Nephron progenitor cell (in vitro differentiated cells): ENCODE data around the gene TSC22D3.

Experiments
- DNase-seq: peaks from one replicate; pipeline ENCODE4 v3.0.0; 2021
- H3K27ac Mint-ChIP-seq: 2 replicates; pipeline ENCODE4 v1.8.0; 2021; ENCODE audit warnings: mild to moderate bottlenecking, moderate library complexity, mixed read lengths
- H3K27me3 Mint-ChIP-seq: 2 replicates; pipeline ENCODE4 v1.8.0; 2021; ENCODE audit warnings: mild to moderate bottlenecking, low read depth, mixed read lengths; ENCODE audit not compliant: poor library complexity
- H3K36me3 Mint-ChIP-seq: 2 replicates; pipeline ENCODE4 v1.8.0; 2021; ENCODE audit warnings: low read depth, mixed read lengths
- H3K4me1 Mint-ChIP-seq: 2 replicates; pipeline ENCODE4 v1.8.0; 2021; ENCODE audit warnings: mixed read lengths
- H3K4me3 Mint-ChIP-seq: 2 replicates; pipeline ENCODE4 v1.8.0; 2021; ENCODE audit warnings: mild to moderate bottlenecking, moderate library complexity, mixed read lengths
- H3K9me3 Mint-ChIP-seq: 2 replicates; pipeline ENCODE4 v1.8.0; 2021; ENCODE audit warnings: mild to moderate bottlenecking, moderate library complexity, mixed read lengths
- TF ChIP-seq, protein P1 (sequence below): fragments of 200-600 bp; sonication (generic); IDR thresholded peaks from 2 replicates; pipeline ENCODE4 v1.5.0; 2021; ENCODE audit warnings: antibody characterized with exemption

Gene TSC22D3

DNA sequence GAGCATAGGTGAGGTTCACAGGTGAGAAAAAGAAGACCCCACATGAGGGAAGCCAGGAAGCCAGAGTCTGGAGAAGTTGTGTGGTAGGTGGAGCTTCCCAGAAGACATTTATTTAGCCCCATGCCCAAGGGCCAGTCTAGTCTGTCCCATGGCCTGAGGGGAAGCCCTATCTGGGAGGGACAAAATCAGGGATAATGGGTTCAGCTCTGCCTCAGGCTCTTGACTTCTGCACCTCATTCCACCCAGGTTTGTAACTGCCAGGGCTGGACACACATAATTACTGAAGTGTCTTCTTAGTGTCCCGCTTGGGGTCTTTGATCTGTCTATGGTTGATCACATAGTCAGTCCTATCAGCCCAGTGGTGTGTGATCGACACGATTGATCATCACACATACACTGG lies 36.0 kb downstream of the TSC22D3 start:
- TF ChIP-seq, protein P1, sequence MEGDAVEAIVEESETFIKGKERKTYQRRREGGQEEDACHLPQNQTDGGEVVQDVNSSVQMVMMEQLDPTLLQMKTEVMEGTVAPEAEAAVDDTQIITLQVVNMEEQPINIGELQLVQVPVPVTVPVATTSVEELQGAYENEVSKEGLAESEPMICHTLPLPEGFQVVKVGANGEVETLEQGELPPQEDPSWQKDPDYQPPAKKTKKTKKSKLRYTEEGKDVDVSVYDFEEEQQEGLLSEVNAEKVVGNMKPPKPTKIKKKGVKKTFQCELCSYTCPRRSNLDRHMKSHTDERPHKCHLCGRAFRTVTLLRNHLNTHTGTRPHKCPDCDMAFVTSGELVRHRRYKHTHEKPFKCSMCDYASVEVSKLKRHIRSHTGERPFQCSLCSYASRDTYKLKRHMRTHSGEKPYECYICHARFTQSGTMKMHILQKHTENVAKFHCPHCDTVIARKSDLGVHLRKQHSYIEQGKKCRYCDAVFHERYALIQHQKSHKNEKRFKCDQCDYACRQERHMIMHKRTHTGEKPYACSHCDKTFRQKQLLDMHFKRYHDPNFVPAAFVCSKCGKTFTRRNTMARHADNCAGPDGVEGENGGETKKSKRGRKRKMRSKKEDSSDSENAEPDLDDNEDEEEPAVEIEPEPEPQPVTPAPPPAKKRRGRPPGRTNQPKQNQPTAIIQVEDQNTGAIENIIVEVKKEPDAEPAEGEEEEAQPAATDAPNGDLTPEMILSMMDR = no peak
- no peak overlapping the region for H3K4me3 Mint-ChIP-seq
- DNase-seq = no peak
- H3K27ac Mint-ChIP-seq = no peak overlapping the region
- peaks cover 23% of the 10 kb centered on the region for H3K27me3 Mint-ChIP-seq
- no peaks in the 10 kb centered on the region for H3K36me3 Mint-ChIP-seq
- H3K4me1 Mint-ChIP-seq = peaks cover 33% of the 10 kb centered on the region
- H3K9me3 Mint-ChIP-seq = peaks cover 43% of the 10 kb centered on the region

DNA sequence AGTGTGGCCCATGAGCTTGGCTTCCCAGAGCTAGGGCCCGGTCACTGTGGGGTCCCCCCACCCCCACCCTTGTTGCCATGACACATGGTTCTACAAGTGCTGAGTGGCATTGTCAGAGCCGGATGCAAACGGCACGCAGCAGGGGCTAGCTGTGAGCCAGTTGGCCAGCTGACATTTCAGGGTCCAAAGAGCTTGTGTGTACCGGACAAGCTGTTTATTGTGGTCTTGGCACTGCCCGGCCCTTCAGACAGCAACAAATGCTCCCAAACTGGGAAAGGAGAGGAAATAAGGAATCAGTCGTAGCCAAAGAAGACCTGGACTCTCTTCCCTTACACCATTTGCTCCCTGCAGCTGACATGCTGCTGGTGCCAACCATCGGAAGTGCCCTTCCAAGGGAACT lies 36.8 kb downstream of the TSC22D3 start:
- no peak for DNase-seq
- peaks cover 38% of the 10 kb centered on the region for H3K4me1 Mint-ChIP-seq
- no peak overlapping the region for H3K4me3 Mint-ChIP-seq
- TF ChIP-seq, protein P1 = no peak
- no peak overlapping the region for H3K27ac Mint-ChIP-seq
- H3K36me3 Mint-ChIP-seq = no peaks in the 10 kb centered on the region
- peaks cover 50% of the 10 kb centered on the region for H3K9me3 Mint-ChIP-seq
- peaks cover 19% of the 10 kb centered on the region for H3K27me3 Mint-ChIP-seq

DNA sequence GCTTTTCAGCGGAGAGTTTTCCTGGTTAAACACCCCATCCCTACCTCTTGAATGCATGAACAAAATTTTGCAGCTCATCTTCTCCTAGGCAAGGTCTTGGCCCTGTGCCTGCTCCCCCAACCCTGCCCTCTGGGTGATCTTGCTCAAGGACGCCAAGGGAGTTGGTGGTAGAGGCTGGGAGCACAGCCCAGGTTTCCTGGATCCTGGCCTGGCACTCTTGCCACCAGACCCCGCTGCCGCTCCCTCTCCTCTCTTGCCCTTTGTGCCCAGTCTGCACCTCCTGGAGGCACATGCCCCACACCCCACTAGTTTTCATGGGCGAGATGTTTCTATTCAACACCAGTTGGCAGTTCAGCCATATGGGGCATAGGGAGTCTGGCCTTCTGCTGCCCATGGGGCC lies 37.3 kb downstream of the TSC22D3 start:
- Mint-ChIP-seq H3K27me3 (peaks cover 19% of the 10 kb centered on the region), H3K27ac (no peak overlapping the region), H3K36me3 (no peaks in the 10 kb centered on the region), H3K4me1 (peaks cover 43% of the 10 kb centered on the region), H3K4me3 (no peak overlapping the region), H3K9me3 (peaks cover 55% of the 10 kb centered on the region)
- DNase-seq = no peak
- TF ChIP-seq, protein P1 = no peak

DNA sequence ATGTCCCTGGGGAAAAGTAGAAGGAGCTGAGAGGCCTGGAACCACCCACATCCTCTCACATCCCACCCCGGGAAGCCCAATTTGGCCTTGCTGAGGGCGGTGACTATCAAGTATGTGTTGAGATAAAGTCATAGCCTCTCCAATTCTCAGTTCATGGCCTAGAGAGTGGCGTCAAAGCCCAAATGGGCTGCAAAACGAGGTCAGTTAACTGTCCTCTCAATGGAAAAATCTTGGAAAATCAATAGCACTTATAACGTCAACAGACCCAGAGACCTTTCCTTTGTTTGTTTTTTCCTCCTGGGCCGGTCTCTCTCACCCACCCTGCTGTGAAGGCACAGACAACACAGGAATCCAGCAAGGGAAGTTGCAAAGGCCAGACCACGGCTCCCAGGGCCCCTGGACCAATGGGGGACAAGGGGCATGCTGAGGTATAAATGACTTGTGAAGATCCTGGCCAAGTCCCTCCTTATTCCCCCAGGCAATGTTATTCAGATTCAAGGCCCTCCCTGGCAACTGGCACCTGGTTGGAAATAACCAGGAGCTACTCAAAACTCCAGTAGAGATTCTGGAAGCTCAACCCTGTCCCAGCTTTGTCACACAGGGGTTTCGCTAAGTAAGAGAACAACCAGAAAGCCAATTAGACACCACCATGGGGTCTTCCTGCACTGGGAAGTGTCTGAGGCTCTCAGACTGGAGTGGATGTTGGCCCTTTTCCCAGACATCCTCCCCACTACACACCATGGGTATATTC lies 38.6 kb downstream of the TSC22D3 start:
- Mint-ChIP-seq H3K36me3 (no peaks in the 10 kb centered on the region), H3K9me3 (peaks cover 59% of the 10 kb centered on the region), H3K4me1 (peaks cover 41% of the 10 kb centered on the region), H3K27me3 (peaks cover 19% of the 10 kb centered on the region), H3K27ac (no peak overlapping the region), H3K4me3 (no peak overlapping the region)
- TF ChIP-seq, protein P1 = no peak
- no peak for DNase-seq

DNA sequence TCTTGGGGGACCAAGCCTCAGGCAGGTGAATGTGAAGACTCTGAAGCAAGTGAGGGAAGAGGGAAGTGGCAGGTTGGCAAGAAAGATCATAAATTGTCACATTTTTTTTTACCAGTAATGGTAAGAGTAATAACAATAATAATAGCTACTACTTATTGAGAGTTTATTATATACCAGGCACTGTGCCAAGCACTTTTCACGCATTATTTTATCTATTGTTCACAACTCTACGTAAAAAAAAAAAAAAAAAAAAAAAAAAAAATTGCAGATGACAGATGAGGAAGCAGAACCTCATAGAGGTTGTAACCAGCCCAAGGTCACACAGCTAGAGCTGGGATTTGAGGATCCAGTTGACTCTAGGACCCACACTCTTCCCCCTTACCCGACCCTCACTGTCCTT lies 40.9 kb downstream of the TSC22D3 start:
- H3K9me3 Mint-ChIP-seq = peaks cover 58% of the 10 kb centered on the region

More for the DNA sequence above, 40.9 kb downstream of the TSC22D3 start:
- Mint-ChIP-seq H3K27ac (no peak overlapping the region), H3K4me1 (peaks cover 54% of the 10 kb centered on the region), H3K27me3 (peaks cover 7% of the 10 kb centered on the region), H3K36me3 (no peaks in the 10 kb centered on the region), H3K4me3 (no peak overlapping the region)
- DNase-seq = no peak
- TF ChIP-seq, protein P1 = no peak
